ENCODE results near the gene AP1M2. TPM values are rescaled to one million over a fixed set of nuclear protein-coding genes. Genes with fewer than 3 reads are reported as not detected.

AP1M2 gene
- total RNA-seq: 0.13 TPM in 1 of 2 replicates, not detected in the other

DNA sequence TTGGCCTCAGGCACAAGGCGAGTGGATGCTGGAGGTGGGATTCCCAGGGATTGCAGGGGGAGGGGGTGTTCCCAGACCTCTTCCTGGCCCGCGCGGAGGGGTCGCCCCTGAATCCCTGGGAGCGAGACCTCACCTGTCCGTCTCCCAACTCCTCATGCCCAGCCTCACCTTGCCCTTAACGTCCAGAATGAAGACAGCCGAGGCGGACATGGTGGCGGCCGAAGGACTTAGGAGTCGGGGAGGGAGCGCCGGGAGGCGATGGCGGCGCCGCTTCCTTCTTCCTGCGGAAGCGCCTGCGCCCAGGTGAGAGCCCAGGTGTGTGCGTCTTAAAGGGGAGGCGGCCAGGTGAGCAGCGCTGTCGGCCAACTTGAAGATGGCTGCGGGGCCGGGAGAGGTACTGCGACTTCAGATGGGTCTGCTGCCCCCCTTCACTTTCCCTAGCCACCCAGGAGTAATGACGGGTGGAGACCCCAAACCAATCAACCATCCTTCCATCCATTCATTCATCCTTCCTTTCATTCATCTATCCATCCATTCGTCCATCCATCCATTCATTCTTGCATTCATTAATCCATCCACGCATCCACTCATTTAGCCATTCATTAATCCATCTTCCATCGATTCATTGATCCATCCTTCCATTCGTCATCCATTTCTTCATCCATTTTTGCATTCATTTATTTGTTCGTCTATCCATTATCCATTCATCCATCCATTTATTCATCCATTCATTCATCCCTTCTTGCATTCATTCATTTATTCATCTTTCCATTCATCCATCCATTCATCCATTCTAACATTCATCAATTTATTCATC lies at the start of gene AP1M2:
AP1M2 (minus strand) TSS at position 291 of the 817 bp plus-strand sequence; CDS start at position 210, 81 bp downstream.

DNA sequence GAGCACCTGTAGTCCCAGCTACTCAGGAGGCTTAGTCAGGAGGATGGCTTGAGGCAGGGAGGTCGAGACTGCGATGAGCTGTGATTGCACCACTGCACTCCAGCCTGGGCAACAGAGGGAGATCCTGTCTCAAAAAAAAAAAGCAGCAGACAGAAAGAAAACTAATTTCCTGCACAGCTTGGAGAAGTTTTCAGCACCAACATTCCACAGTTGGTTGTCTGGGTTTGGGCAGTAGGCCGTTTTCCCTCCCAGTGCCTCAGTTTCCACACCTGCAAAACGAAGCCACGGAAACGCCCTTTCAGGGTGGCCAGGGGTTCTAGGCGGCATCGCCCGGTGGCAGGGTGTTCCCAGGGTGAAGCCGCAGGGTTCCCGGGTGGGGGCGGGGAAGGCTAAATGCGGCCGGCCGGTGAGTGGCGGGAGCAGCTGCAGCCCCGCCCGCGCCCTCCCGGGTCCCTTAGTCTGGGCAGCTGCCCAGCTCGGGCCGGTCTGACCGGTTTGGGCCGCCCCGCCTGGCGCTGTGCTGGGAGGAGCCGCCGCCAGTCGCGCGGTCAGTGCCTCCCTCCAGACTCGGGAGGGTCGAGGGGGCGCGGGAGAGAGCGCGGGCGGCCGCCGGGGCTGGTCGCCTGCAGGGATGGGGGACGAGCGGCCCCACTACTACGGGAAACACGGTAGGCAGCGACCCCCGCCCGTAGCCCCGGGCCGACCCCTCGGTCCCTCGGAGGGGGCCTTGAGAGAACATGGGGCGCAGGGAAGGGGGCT lies 38.1 kb upstream of the AP1M2 start, which contains the start of gene SLC44A2:
SLC44A2 (plus strand) TSS at position 551 of the 759 bp plus-strand sequence; CDS start at position 632, 81 bp downstream.

DNA sequence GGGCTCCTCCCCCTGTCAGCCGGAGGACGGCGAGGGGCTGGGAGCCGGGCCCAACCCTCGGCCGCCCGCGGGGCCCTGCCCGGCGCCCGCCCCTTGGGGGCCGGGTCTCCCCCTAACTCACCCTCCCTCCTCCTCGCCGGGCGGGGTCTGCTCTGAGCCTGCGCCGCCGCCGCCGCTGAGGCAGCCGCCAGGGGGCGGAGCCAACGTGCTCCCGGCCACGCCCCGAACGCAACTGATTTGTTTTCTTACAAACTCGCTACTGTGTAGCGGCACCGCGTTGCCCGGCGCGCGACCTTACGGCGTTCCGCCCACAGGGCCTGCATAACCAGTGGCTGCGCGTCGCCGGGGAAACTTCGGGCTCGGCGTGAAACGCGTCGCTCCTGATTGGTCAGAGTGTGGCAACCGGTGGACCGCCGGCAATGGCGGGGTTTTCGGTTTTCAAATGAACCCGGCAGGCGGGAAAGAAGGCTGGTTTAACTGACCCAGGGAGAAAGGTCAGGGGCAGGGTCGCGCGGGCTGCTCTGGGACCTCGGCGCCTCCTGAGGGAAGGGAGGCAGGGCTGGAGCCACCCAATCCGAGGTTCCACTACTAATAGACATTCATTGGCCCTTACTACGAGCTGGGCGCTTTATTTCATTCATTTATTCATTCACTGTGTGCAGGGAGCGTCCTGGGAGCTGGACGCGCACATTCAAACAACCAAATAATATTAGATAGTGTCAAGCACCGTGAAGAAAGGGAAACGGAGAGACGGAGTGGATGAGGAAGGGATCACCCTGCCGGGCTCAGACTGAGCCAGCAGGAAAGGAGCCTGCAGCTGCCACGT lies 18.1 kb downstream of the AP1M2 start, which contains the start of gene CDKN2D:
CDKN2D (minus strand) TSS at position 154 of the 826 bp plus-strand sequence. CDS start 326 bp downstream, outside the sequence.

DNA sequence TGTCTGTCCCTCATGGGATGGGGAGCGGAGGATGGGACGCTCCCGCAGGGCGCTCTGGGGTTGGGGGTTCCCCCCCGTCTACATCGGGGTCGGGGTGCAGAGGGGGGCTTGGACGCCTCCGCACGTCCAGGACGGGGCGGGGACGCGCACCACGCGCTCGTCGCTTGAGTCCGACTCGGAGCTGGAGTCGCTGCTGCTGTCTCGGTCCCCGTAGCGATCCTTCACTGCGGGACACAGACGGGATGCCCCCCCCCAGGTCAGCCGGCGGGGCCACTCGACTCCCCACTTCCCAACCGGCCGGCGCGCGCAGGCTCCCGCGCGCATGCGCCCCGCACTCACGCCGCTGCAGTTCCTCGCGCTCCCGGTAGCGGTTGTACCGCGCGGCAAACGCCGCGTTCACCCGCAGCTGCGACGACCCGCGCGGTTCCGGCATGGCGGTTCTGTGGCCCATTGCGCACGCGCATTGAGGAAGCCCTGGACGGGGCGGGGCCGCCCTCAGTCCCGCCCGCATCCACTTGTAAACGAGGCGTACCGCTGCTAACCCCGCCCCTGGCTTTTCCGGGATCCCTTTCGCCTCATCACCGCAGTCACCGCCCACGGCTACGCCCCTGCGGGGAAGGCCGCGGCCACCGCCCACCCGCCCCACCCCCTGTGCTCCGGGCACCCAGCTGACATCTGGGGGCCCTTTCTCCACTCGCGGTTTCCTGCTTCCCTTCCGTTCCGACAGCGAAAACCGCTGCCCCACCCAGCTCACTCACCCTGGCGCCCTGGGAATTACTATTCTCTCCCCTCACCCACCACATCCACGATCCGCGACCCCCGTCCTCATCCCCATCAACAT lies 21.3 kb downstream of the AP1M2 start, which contains the start of gene KRI1:
KRI1 (minus strand) TSS at position 444 of the 841 bp plus-strand sequence; CDS start at position 433, 11 bp downstream.

DNA sequence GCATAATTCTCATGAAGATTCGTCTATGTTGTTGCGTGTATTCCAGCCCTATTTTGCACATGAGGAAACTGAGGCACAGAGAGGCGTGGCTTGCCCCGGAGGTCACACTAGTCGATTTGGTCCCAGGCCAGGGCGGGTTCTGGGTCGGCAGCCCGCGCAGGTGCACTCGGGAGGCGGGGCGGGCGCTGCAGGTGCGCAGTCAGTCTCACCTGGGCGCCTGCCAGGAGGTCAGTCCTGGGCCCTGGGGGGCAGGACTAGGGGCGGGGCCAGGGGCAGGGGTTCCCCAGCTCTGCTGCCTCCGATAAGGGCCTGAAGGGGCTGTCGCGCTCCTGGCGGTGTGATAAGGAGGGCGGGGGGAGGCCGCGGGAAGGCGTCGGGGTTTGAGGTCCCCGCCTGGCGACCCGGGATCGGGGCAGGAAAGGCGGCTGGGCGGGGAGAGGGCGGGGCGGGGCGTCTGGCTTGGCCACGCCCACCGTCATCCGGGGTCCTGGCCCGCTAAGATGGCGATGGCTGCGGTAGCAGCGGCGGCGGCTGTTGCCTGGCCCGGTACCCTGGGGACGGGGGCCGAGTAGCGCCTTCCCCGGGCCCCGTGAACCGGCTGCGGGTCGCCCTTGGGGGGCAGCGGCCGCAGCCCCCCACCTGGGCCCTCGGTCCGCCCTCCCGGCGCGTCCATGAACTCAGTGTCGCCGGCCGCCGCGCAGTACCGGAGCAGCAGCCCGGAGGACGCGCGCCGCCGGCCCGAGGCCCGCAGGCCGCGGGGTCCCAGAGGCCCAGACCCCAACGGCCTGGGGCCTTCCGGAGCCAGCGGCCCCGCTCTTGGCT lies 43.5 kb downstream of the AP1M2 start, which contains the start of gene ATG4D:
ATG4D (plus strand) TSS at position 485 of the 822 bp plus-strand sequence; CDS start at position 672, 187 bp downstream.

Other genes with a start within 250 kb of the AP1M2 start
- 6.7 and 8.3 TPM in 2 replicates for gene ICAM3, start 247.7 kb downstream of the AP1M2 start, total RNA-seq
- gene TYK2, start 206.7 kb downstream of the AP1M2 start, total RNA-seq: 82.5 and 86.6 TPM in 2 replicates
- 119 and 153 TPM in 2 replicates for gene CDC37, start 183.8 kb downstream of the AP1M2 start, total RNA-seq
- 9.7 and 10.0 TPM in 2 replicates for gene PDE4A, start 166.8 kb downstream of the AP1M2 start, total RNA-seq
- 79.0 and 82.3 TPM in 2 replicates for gene KEAP1, start 84.0 kb downstream of the AP1M2 start, total RNA-seq
- gene S1PR5, start 69.9 kb downstream of the AP1M2 start, total RNA-seq: 1.7 and 4.8 TPM in 2 replicates
- gene ATG4D, start 43.4 kb downstream of the AP1M2 start, total RNA-seq: 9.9 and 14.3 TPM in 2 replicates
- 8.0 and 10.7 TPM in 2 replicates for gene KRI1, start 21.3 kb downstream of the AP1M2 start, total RNA-seq
- gene CDKN2D, start 18.3 kb downstream of the AP1M2 start, total RNA-seq: 9.8 and 11.6 TPM in 2 replicates
- gene SLC44A2, start 38.2 kb upstream of the AP1M2 start, total RNA-seq: 97.8 and 132 TPM in 2 replicates
- 94.9 and 121 TPM in 2 replicates for gene ILF3, start 67.0 kb upstream of the AP1M2 start, total RNA-seq
- gene QTRT1, start 114.1 kb upstream of the AP1M2 start, total RNA-seq: 21.7 and 29.0 TPM in 2 replicates
- 104 and 122 TPM in 2 replicates for gene DNM2, start 130.8 kb upstream of the AP1M2 start, total RNA-seq
- 42.0 and 48.8 TPM in 2 replicates for gene TMED1, start 248.9 kb upstream of the AP1M2 start, total RNA-seq

Data from smooth muscle cell of the pulmonary artery (primary cell).